MM.1S (cell line): Measurements from ENCODE around the gene TLDC2.

Source experiments
- DNase-seq: peaks from one replicate; pipeline ENCODE4 v3.0.0-alpha.2; 2015
- H2AFZ ChIP-seq: fragments of 300-600 bp; sonication (generic); 2 replicates; pipeline ENCODE4 v1.6.0; 2016; ENCODE audit warnings: antibody characterized with exemption, low read length
- H3F3A ChIP-seq: fragments of 300-600 bp; sonication (generic); 2 replicates; pipeline ENCODE4 v1.6.1; 2016; ENCODE audit warnings: mild to moderate bottlenecking, antibody characterized with exemption, low read length, moderate library complexity, mixed read lengths; ENCODE audit not compliant: insufficient read depth
- H3K27ac ChIP-seq: fragments of 300-600 bp; sonication (generic); 2 replicates; pipeline ENCODE4 v1.5.1; 2016; ENCODE audit warnings: mild to moderate bottlenecking, low read length
- H3K27me3 ChIP-seq: fragments of 300-600 bp; sonication (generic); replicated peaks from 2 replicates; pipeline ENCODE4 v1.6.0; 2016; ENCODE audit warnings: low read length; ENCODE audit not compliant: insufficient read depth
- H3K36me3 ChIP-seq: fragments of 300-600 bp; sonication (generic); replicated peaks from 2 replicates; pipeline ENCODE4 v1.6.1; 2016; ENCODE audit warnings: mild to moderate bottlenecking, low read length, mixed read lengths; ENCODE audit not compliant: insufficient read depth
- H3K4me1 ChIP-seq: fragments of 300-600 bp; sonication (generic); 2 replicates; pipeline ENCODE4 v1.6.1; 2016; ENCODE audit warnings: low read length, mixed read lengths
- H3K4me2 ChIP-seq: fragments of 300-600 bp; sonication (generic); 2 replicates; pipeline ENCODE4 v1.6.0; 2016; ENCODE audit warnings: low read depth, low read length
- H3K4me3 ChIP-seq: fragments of 300-600 bp; sonication (generic); 2 replicates; pipeline ENCODE4 v1.5.1; 2016; ENCODE audit warnings: low read length, mixed read lengths
- H3K79me2 ChIP-seq: fragments of 300-600 bp; sonication (generic); 2 replicates; pipeline ENCODE4 v1.6.1; 2016; ENCODE audit warnings: mixed run types, low read length, mixed read lengths
- H3K9ac ChIP-seq: fragments of 300-600 bp; sonication (generic); 2 replicates; pipeline ENCODE4 v1.6.1; 2016; ENCODE audit warnings: low read length, mixed read lengths
- H3K9me2 ChIP-seq: fragments of 300-600 bp; sonication (generic); replicated peaks from 2 replicates; pipeline ENCODE4 v1.6.1; 2016; ENCODE audit warnings: mild to moderate bottlenecking, low read length, mixed read lengths; ENCODE audit not compliant: insufficient read depth
- H3K9me3 ChIP-seq: fragments of 300-600 bp; sonication (generic); replicated peaks from 2 replicates; pipeline ENCODE4 v1.6.1; 2016; ENCODE audit warnings: mild to moderate bottlenecking, low read length, mixed read lengths; ENCODE audit not compliant: insufficient read depth
- H4K20me1 ChIP-seq: fragments of 300-600 bp; sonication (generic); 2 replicates; pipeline ENCODE4 v1.6.1; 2016; ENCODE audit warnings: mild to moderate bottlenecking, low read length, moderate library complexity, mixed read lengths; ENCODE audit not compliant: insufficient read depth
- CTCF ChIP-seq: fragments of 300-600 bp; sonication (generic); IDR thresholded peaks from 2 replicates; pipeline ENCODE4 v1.5.1; 2016; ENCODE audit warnings: antibody characterized with exemption, low read length, mixed read lengths
- EZH2 ChIP-seq: fragments of 300-600 bp; sonication (generic); optimal IDR thresholded peaks from 2 replicates; pipeline ENCODE3; 2017; ENCODE audit warnings: low read depth, mild to moderate bottlenecking, antibody characterized with exemption, low read length, mixed read lengths
- EZH2phosphoT487 ChIP-seq: fragments of 300-600 bp; sonication (generic); IDR thresholded peaks from 2 replicates; pipeline ENCODE4 v1.6.1; 2018; ENCODE audit warnings: antibody characterized with exemption, low read length

Gene TLDC2

DNA sequence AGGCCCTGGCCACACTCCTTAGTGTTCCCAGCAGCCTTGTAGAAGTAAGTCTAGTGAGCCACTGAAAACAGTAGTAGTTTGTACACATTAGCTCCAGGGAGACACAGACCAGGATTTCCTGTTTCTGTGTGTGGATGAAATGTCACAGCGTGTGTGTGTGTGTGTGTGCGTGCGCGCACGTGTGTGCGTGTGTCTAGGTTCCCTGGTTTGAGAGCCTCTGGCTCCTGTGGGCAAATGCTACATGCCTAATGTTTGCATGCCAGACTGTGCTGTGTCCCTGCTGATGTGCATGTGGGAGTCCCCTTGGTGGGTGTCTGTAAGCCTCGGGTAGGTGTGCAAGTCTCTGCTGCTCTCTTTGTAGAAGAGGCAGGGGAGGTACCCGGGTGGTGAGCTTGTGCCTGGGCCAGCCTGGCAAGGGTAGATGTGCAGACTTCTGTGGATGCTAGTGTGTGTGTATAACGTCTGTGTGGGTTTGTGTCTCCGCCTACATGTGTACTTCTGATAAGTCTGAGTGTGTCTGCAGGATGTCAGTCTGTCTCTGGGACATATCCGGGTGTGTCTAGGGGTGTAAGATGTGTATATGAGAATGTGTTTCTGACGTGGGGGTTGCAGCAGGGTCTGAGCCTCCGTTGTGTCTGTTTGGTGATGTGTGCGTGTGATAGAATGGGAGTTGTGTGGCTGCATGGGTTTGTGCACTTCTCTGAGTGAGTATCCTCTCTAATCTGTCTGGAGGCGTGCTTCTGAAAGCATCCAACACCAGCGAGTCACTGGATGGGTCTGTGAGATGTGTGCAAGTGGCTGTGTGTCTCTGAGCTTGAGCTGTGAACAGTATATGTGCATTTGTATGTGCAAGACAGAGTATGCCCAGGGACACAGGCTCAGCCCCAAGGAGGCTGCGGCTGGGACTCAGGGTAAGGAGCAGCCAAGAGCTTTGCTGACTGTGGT lies 19.0 kb upstream of the TLDC2 start:
- Histone ChIP-seq H3K4me2 (no peak overlapping the region), H3K27ac (no peak overlapping the region), H3K9me2 (no peaks in the 10 kb centered on the region), H3K36me3 (no peaks in the 10 kb centered on the region), H3K9me3 (no peaks in the 10 kb centered on the region), H2AFZ (no peak overlapping the region), H3K27me3 (no peaks in the 10 kb centered on the region), H3K9ac (no peak overlapping the region), H4K20me1 (no peaks in the 10 kb centered on the region), H3K4me3 (no peak overlapping the region), H3K79me2 (peaks cover 6% of the 10 kb centered on the region; the same call in 1 of the 2 replicates), H3K4me1 (no peaks in the 10 kb centered on the region), H3F3A (0 out of 2 replicates have a peak, but pooled peaks cover 6% of the 10 kb centered on the region)
- no peak for TF ChIP-seq EZH2
- no peak for TF ChIP-seq EZH2phosphoT487
- no peak for TF ChIP-seq CTCF
- no peak for DNase-seq

DNA sequence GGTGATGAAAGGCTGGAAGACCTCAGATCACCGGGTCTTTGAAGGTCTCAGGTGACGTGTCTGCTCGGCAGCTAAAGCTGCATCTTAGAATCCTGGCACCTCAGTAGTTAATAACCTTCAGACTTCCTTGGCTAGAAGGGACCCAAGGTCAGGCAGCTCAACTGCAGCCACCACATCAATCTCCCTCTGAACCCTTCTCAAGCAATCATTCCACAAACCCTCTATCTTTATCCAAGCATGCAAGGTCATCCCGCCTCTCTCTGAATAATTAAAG lies 16.7 kb upstream of the TLDC2 start:
- Histone ChIP-seq H2AFZ (no peak overlapping the region), H3K36me3 (no peaks in the 10 kb centered on the region), H3K27ac (no peak overlapping the region), H3K4me1 (no peaks in the 10 kb centered on the region), H3K9me2 (no peaks in the 10 kb centered on the region), H3K9ac (no peak overlapping the region), H3K27me3 (no peaks in the 10 kb centered on the region), H4K20me1 (no peaks in the 10 kb centered on the region), H3F3A (peaks cover 9% of the 10 kb centered on the region; the same call in 1 of the 2 replicates), H3K9me3 (no peaks in the 10 kb centered on the region), H3K4me3 (no peak overlapping the region), H3K4me2 (no peak overlapping the region), H3K79me2 (peaks cover 12% of the 10 kb centered on the region; the same call in 1 of the 2 replicates)
- TF ChIP-seq EZH2 (no peak), CTCF (no peak), EZH2phosphoT487 (no peak)
- DNase-seq: no peak

DNA sequence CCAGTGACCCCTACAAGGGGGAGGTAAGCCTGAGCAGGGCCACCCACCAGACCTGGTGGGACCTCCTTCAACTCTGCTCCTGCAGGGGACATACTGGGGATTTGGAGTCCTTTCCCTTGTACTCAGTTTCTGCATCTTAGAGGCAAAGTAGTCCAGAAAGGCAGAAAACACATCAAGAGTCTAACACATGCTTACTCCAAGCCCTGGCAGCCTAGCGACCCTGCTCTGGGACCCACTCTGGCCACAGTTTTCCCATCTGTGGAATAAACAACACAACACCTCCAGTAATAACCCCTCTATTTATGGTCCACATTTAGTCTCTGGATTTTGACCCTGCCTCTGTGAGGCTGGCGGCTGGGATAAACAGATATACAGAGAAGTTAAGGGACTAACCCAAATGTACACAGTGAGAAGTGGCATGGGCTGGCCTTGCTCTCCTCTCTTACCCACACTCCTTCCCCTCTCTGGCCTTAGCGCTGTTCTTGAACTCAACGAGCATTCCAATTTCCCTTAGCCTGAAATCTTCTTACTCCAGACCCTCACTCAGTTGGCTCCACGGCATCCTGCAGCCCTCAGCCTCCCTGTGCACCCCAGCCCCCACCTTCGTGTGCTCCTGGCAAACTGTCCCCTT lies 16.1 kb upstream of the TLDC2 start:
- no peaks in the 10 kb centered on the region for H3K4me1 ChIP-seq
- H2AFZ ChIP-seq: no peak overlapping the region

More for the DNA sequence above, 16.1 kb upstream of the TLDC2 start:
- Histone ChIP-seq H3K4me2 (no peak overlapping the region), H3K9ac (no peak overlapping the region), H3F3A (peaks cover 10% of the 10 kb centered on the region; the same call in 1 of the 2 replicates), H3K27ac (no peak overlapping the region), H3K27me3 (no peaks in the 10 kb centered on the region), H3K4me3 (no peak overlapping the region), H3K9me2 (no peaks in the 10 kb centered on the region), H3K9me3 (no peaks in the 10 kb centered on the region), H3K36me3 (no peaks in the 10 kb centered on the region), H4K20me1 (no peaks in the 10 kb centered on the region), H3K79me2 (peaks cover 12% of the 10 kb centered on the region; the same call in 1 of the 2 replicates)
- no peak for TF ChIP-seq CTCF
- TF ChIP-seq EZH2: no peak
- no peak for TF ChIP-seq EZH2phosphoT487
- no peak for DNase-seq
